Keratinocyte (primary cell): ENCODE measurements around the gene YPEL3. TPM values are rescaled to one million over a fixed set of nuclear protein-coding genes. Genes with fewer than 3 reads are reported as not detected.

Experiments used
- DNase-seq: peaks from one replicate; pipeline ENCODE4 v3.0.0-alpha.2; 2011; ENCODE audit warnings: low read depth, missing footprints, low spot score
- FAIRE-seq: peaks from 2 replicates; lab custom pipeline; 2011; peaks lifted over from hg19 to GRCh38; lab: Jason Lieb, UNC
- H2AFZ ChIP-seq: 2 replicates; pipeline ENCODE4 v1.6.0; 2012; ENCODE audit warnings: low read length, control low read depth, inconsistent platforms; ENCODE audit not compliant: control insufficient read depth
- H3K27ac ChIP-seq: 2 replicates; pipeline ENCODE4 v1.5.1; 2011; ENCODE audit warnings: low read length; ENCODE audit not compliant: control insufficient read depth, insufficient read depth
- H3K27me3 ChIP-seq: 3 replicates; pipeline ENCODE4 v1.6.0; 2011; ENCODE audit warnings: low read length; ENCODE audit not compliant: control insufficient read depth, insufficient read depth; ENCODE audit errors: extremely low read depth
- H3K36me3 ChIP-seq, 2 experiments: 2 replicates in 1 of 2; 3 replicates in 1 of 2; pipeline ENCODE4 v1.5.1; 2011; ENCODE audit warnings: low read length in 2 of 2, mild to moderate bottlenecking in 1 of 2; ENCODE audit not compliant: control insufficient read depth in 2 of 2, insufficient read depth in 2 of 2; ENCODE audit errors: extremely low read depth in 1 of 2
- H3K4me1 ChIP-seq: 3 replicates; pipeline ENCODE4 v1.5.1; 2011; ENCODE audit warnings: low read length; ENCODE audit not compliant: control insufficient read depth, insufficient read depth; ENCODE audit errors: extremely low read depth
- H3K4me2 ChIP-seq: 3 replicates; pipeline ENCODE4 v1.6.0; 2011; ENCODE audit warnings: low read depth, low read length; ENCODE audit not compliant: control insufficient read depth, insufficient read depth; ENCODE audit errors: extremely low read depth
- H3K4me3 ChIP-seq, 3 experiments: fragments of 200-600 bp in 1 of 3; sonication (generic) in 1 of 3; 2 replicates in 2 of 3; 3 replicates in 1 of 3; pipeline ENCODE4 v1.5.1; 2011 to 2016; ENCODE audit warnings: low read length in 3 of 3, mild to moderate bottlenecking in 3 of 3, control low read depth in 2 of 3, inconsistent platforms in 1 of 3, low read depth in 1 of 3, mixed read lengths in 1 of 3, mixed run types in 1 of 3, moderate library complexity in 1 of 3; ENCODE audit not compliant: control insufficient read depth in 2 of 3, insufficient read depth in 2 of 3; ENCODE audit errors: extremely low read depth in 1 of 3
- H3K79me2 ChIP-seq: 2 replicates; pipeline ENCODE4 v1.6.0; 2012; ENCODE audit warnings: low read length; ENCODE audit not compliant: control insufficient read depth, insufficient read depth
- H3K9ac ChIP-seq: 3 replicates; pipeline ENCODE4 v1.6.0; 2011; ENCODE audit warnings: low read length; ENCODE audit not compliant: control insufficient read depth, insufficient read depth; ENCODE audit errors: extremely low read depth
- H3K9me1 ChIP-seq: 3 replicates; pipeline ENCODE4 v1.6.0; 2011; ENCODE audit warnings: low read length; ENCODE audit not compliant: control insufficient read depth, insufficient read depth; ENCODE audit errors: extremely low read depth
- H3K9me3 ChIP-seq: 2 replicates; pipeline ENCODE4 v1.5.1; 2012; ENCODE audit warnings: low read depth, low read length; ENCODE audit not compliant: control insufficient read depth
- H4K20me1 ChIP-seq: 3 replicates; pipeline ENCODE4 v1.6.0; 2011; ENCODE audit warnings: low read length; ENCODE audit not compliant: control insufficient read depth, insufficient read depth; ENCODE audit errors: extremely low read depth
- CTCF ChIP-seq, 3 experiments: IDR thresholded peaks in 1 of 3; conservative IDR thresholded peaks in 1 of 3; optimal IDR thresholded peaks in 1 of 3; 2 replicates in 2 of 3; 3 replicates in 1 of 3; pipeline versions ENCODE3 to v1.5.1; 2011; ENCODE audit warnings: low read length in 3 of 3, mild to moderate bottlenecking in 3 of 3, moderate library complexity in 2 of 3, control low read depth in 1 of 3, inconsistent platforms in 1 of 3; ENCODE audit not compliant: insufficient read depth in 2 of 3; ENCODE audit errors: extremely low read depth in 1 of 3
- EZH2 ChIP-seq: IDR thresholded peaks from one replicate; pipeline ENCODE4 v1.6.1; 2012; ENCODE audit warnings: inconsistent platforms, mild to moderate bottlenecking, low read length, moderate library complexity
- dilution Hi-C: fragments of 300-500 bp; cut with MboI; formaldehyde crosslinking; loops from one replicate; pipeline ENCODE4 v1.7.0; 2020; ENCODE audit warnings: low sequenced_read_pairs; ENCODE audit not compliant: extremely low pct_ligation_motif_present
- polyA plus RNA-seq, 5 experiments: library from polyadenylated mRNA; depleted of rRNA in 3 of 5; stranded (reverse) in 3 of 5; stranded (forward) in 1 of 5; unstranded in 1 of 5; fragments of >200 nt; gene quantifications; 1 replicate in 1 of 5; 2 replicates in 3 of 5; 3 replicates in 1 of 5; pipeline versions ENCODE4 v1.2.1 to v1.2.3, GENCODE V29; 2011 to 2012; ENCODE audit warnings: missing spikeins in 2 of 5, low read depth in 1 of 5, low replicate concordance in 1 of 5

Gene YPEL3
- polyA plus RNA-seq, 1 donor (not counting 4 experiments of a cell fraction or from before 2014, with no cell fraction given): 13.5 TPM

- no peak overlapping the region for H2AFZ ChIP-seq
- H3K36me3 ChIP-seq: peaks cover 36 to 51% of the 10 kb centered on the region in 2 experiments
- no peaks in the 10 kb centered on the region for H3K9me1 ChIP-seq
- dilution Hi-C loops: no loop called here
- H3K9me3 ChIP-seq: no peaks in the 10 kb centered on the region
- H3K4me1 ChIP-seq: peaks cover 23% of the 10 kb centered on the region
- FAIRE-seq (no peak), DNase-seq (no peak)
- no peaks in the 10 kb centered on the region for H3K27me3 ChIP-seq
- H4K20me1 ChIP-seq: peaks cover 8% of the 10 kb centered on the region
- peaks cover 54% of the 10 kb centered on the region for H3K79me2 ChIP-seq
- no peak overlapping the region for H3K4me2 ChIP-seq
- H3K4me3 ChIP-seq: no peak overlapping the region
- no peak overlapping the region for H3K9ac ChIP-seq
- TF ChIP-seq CTCF (optimal IDR thresholded peaks at IDR 0.05 in 1 of 3, IDR thresholded peaks at IDR 0.05 in 1 of 3, conservative IDR thresholded peaks at IDR 0.05 in 1 of 3; ENCODE audit: extremely low read depth in 1 of 3, insufficient read depth in 2 of 3, low read length in 3 of 3): no peak
- no peak for TF ChIP-seq EZH2
- H3K27ac ChIP-seq: no peak overlapping the region
Observed at GRCh38 chr16:30078744-30079143, 17.3 kb downstream of the YPEL3 start.

- H3K4me1 ChIP-seq: peaks cover 23% of the 10 kb centered on the region
- dilution Hi-C loops: no loop called here
- FAIRE-seq: no peak
- TF ChIP-seq CTCF (optimal IDR thresholded peaks at IDR 0.05 in 1 of 3, IDR thresholded peaks at IDR 0.05 in 1 of 3, conservative IDR thresholded peaks at IDR 0.05 in 1 of 3; ENCODE audit: extremely low read depth in 1 of 3, insufficient read depth in 2 of 3, low read length in 3 of 3): no peak
- TF ChIP-seq EZH2: no peak
- H3K79me2 ChIP-seq: peaks cover 51% of the 10 kb centered on the region
- no peaks in the 10 kb centered on the region for H3K9me3 ChIP-seq
- peak overlapping the region; percentile 95 for H3K4me2 ChIP-seq
- H3K27me3 ChIP-seq: no peaks in the 10 kb centered on the region
- no peaks in the 10 kb centered on the region for H3K9me1 ChIP-seq
- peaks cover 30 to 41% of the 10 kb centered on the region in 2 experiments for H3K36me3 ChIP-seq
- no peak for DNase-seq
- peaks cover 8% of the 10 kb centered on the region for H4K20me1 ChIP-seq
- no peak overlapping the region for H2AFZ ChIP-seq
- peak overlapping the region; percentile 11 for H3K9ac ChIP-seq
- H3K4me3 ChIP-seq: peak overlapping the region in 2 of 3 experiments; percentile 83 to 98
- H3K27ac ChIP-seq: peak overlapping the region; percentile 1
Observed at GRCh38 chr16:30077656-30078055, 18.4 kb downstream of the YPEL3 start.
